GM21423 (cell line): ENCODE measurements around the gene AMBRA1.

Experiments used
- ATAC-seq: cut with Tn5 transposase; IDR thresholded peaks from one replicate; pipeline ENCODE4 v1.9.1; 2021; ENCODE audit warnings: mild to moderate bottlenecking, moderate library complexity; ENCODE audit not compliant: unreplicated experiment

Gene AMBRA1

DNA sequence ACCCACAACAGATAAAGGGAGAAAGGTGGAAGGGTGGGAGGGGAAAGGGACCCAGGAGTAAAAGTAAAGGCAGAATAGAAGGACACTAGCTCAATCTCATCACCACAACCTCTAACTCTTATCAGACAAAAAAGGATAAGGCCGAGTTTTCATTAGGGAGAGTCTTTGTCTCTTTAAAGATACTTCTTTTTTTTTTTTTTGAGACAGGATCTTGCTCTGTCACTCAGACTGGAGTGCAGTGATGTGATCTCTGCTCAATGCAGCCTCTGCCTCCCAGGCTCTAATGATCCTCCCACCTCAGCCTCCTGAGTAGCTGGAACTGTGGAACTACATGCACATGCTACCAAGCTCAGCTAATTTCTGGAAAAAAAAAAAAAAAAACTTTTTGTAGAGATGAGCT lies 116.7 kb downstream of the AMBRA1 start:
- ATAC-seq: no peak

DNA sequence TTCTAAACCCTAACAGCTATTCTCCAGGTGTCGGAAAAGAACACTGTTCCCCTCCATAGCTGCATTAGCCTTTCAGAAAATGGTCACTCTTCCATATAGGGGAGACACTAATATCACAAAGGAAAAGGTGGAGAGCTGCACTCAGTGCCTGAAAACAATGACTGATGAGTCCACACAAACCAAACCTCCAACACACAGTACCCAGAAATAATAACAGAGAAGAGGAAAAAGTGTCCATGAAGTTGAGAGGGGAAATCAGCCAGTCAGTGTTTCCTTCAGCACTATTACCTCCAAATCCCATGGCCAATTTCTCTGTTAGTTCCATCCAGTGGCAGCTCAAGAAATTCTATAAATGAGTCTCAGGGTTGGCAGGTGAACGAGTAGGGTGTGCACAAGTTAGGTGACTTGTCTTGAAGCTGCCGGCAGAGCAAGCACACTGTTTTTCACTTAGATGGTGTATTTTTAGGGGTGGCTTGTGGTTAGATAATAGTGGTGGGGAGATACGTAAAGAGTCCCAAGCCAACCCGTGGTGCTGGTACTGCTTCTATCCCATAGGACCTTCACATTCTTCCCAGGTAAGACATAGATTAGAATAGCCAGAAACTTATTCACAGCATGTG lies 117.8 kb downstream of the AMBRA1 start:
- ATAC-seq: no peak

DNA sequence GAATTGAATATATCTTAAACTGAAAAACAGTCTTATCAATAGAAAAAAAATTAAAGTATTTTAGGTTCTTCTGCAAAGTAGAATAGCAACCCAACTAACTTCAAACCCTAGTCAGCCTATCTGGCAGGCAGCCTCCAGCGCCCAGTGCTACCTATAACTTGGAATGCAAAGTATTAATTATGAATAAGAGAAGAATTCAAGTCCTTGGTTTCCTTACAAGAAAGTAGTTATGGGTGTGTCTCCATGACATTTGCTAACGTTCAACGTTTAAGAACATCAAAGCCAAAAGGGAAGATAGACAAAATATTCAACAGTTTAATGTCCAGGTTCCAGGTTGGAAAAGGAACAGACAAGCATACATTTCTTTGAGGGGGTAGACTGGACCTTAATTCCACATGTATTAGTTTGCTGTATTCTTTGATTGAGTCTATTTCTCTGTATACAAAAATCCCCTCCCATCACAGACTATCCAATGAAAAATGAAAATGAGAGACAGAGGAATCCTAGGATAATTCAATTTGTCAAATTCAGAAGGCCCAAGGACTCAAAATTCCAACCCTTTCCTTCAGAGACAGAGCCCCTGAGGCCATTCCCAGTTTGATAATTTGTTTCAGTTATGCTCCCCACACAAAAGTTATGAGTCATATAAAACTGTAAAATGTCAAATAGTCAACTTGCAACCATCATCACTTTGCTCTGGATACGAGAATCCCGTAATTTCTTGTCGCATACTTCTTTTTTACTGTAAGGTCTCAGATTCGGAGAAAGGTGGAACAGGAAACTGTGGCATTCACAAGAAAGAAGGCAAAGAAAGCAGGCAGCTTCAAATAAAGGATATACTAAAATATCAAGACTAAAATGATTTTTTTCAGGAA lies 118.5 kb downstream of the AMBRA1 start:
- no peak for ATAC-seq

DNA sequence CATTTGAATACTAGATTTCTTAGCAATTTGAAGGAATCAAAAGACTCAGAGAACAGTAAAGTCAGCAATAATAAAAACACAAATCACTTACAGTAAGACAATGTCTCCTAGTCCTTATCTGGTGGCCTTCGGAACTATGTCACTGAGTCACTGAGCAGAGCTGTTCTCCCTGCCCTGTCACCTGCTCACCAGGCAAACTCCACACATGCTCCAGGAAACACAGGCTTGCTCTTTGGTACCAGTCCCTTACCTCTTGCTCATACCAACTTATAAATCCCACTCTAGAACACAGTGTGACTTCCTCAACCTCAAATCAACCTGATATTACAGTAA lies 121.2 kb downstream of the AMBRA1 start:
- ATAC-seq: no peak

DNA sequence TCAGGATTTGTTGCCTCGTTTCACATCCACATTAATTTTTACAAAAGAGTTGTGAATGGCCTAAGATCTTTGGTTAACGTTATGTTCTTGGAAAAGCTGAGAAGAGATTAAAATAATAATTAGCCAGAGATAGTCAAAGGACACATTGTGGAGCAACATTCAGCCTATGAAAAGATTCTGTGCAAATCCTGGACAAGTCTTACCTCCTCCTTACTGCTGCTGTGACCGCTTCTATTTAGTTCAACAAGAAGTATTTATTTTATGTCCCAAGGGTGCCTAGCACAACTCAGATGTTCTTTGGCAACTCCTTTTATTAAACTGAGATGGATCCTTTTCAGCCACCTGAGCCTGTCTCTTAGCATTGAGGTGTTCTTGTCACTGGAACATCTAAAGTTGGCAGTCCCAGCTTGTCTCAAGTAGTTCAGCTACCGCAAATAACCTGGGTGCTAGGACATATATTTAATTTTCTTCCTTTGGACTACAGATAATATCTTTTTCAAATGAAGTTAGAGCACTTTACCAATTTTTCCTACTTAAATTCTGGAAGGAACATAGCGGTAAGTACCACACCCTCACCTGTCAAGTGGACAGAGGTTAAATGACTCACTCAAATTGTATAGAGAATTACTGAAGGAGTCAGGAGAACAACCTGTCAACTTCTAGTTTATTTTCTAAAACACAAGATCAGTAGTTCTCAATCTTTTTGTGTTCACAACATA lies 121.7 kb downstream of the AMBRA1 start:
- no peak for ATAC-seq

DNA sequence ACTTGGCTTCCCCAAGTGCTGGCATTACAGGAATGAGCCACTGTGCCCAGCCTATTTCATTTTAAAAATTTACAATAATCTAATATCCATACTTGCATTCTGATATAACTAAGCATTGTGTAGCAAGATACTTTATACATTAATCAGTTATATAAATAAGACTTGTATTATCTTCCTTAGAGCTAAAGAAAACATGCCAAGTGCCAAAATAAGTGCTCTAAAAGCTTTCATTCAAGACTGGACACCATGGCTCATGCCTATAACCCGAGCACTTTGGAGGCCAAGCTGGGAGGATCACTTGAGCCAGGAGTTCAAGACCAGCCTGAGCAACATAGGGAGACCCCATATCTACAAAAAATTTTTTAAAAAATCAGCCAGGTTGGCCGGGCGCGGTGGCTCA lies 123.9 kb downstream of the AMBRA1 start:
- ATAC-seq: no peak

DNA sequence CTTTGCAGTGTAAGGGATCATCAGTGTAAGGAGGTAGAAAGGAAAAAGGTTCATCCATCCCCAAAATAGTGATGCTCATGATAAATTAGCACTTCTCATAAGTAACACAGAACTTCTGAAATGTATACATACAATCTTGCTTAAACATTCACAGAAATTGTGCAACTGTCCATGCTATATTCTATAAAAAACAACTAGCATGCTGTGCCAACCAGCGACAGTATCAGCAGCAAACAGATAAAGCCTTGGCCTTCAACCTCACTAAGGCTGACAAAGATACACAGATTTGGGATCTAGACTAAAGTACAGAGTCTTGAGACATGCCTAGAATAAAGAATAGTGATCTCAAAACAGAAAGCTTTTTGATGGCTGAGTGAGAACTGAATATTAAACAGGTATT lies 128.1 kb downstream of the AMBRA1 start:
- no peak for ATAC-seq

DNA sequence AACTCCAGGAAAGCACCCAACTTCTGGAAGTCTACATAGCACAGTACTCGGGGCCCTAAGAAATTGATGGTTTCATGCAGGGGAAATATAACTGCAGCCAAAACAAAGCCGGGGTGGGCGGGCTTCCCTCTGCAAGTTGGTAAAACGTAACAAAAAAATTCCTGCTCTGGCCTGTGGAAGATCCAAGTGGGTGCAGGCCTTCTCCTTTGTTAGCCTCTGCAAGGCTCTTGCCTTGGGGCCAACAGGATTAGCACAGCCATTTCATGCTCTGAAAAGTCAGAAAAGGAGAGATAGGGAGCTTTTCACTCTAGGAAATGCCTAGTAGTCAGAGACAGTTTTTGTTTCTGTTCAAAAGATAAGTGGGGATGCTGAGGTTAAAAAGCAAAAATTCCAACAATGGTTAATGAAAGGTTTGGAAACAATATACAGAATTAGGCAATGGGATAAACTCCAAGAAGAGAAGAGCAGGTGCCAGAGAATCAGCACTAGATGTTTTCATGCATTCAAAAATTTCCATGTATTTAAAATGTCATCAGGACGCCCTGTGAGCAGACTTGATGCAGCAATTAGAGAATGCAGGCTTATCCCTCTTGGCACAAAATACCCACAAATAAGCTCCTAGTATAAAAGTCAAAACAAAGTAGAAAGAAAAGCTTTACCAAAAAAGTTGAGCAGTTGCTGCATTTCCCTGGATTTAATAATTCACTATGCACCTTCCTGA lies 130.0 kb downstream of the AMBRA1 start:
- ATAC-seq: no peak

DNA sequence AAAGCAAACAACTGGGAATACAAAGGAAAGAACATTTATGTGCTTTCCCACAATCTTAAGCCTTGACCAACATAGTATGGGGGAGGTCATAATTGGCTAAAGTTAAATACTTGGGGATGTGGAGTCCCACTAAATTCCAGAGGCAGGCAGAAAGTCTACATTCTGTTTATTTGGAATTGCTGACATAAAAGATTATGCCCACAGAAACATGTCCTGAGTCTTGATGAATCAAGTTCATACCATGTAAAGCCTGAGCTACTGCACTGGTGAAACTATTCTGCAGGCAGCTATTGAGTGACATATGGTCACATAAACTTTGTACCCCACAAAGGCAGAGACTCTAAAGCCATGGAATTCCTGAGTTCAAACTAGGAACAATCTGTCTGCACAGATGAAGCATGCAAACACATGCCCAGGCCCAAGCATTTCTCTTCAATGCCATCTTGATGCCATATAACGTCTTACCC lies 132.3 kb downstream of the AMBRA1 start:
- no peak for ATAC-seq

DNA sequence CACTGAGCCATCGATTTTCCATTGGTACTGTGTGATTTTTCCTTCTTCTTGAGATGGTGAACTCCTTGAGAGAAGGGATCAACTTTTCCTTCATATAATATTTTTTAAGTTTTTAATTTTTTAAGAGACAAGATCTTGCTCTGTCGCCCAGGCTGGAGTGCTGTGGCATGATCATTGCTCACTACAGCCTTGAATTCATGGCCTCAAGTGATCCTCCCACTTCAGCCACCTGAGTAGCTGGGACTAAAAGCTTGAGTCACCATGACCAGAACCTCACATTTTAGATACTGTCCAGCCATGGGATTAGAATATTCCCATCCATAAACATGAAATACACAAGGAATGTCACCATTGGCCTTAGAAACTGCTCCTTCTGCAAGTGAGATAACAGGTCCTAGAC lies 135.3 kb downstream of the AMBRA1 start:
- ATAC-seq: no peak

DNA sequence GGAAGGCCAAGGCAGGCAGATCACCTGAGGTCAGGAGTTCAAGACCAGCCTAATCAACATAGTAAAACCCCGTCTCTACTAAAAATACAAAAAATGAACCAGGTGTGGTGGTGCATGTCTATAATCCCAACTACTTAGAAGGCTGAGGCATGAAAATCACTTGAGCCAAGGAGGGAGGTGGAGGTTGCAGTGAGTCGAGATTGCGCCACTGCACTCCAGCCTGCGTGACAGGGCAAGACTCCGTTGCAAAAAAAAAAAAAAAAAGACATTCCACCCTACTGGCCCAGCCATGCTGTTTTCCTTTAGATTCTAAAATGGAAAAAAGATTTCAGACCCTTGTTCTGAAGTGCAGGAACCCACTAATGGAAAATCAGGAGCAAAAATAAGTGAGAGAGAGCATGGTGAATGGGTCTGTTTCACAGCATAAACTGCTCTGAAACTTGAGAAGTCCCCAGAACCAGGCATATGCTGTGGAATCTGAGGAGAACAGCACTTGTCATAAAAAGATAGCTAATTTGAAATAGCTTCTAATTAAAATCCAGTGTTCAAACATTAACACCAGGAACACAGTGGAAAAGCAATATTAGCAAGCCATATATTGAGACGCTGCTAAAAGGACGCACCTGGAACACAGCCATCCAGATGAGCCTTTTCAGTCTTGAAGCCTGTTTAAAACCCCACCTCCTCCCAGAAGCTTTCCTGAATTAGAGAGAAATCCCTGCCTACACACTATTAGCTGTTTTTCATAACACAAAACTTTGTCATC lies 136.0 kb downstream of the AMBRA1 start:
- no peak for ATAC-seq

DNA sequence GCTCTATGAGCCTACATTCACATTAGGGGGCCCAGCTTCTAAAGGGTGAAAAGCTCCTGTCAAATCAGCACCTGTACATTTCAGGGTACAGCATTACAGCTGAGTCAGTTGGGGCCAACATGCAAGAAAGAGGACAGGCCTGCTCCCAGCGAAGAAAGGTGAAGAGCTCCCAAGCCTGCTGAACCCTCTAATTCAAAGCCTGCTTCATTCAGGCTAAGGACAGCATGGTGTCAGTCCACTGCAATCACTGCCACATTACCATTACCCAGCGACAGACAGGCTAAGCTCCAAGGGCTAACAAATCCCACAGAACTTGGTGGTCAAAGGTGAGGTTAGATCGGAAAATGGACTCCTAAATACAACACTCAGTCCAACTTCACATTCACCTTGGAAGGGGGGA lies 136.8 kb downstream of the AMBRA1 start:
- ATAC-seq: no peak

DNA sequence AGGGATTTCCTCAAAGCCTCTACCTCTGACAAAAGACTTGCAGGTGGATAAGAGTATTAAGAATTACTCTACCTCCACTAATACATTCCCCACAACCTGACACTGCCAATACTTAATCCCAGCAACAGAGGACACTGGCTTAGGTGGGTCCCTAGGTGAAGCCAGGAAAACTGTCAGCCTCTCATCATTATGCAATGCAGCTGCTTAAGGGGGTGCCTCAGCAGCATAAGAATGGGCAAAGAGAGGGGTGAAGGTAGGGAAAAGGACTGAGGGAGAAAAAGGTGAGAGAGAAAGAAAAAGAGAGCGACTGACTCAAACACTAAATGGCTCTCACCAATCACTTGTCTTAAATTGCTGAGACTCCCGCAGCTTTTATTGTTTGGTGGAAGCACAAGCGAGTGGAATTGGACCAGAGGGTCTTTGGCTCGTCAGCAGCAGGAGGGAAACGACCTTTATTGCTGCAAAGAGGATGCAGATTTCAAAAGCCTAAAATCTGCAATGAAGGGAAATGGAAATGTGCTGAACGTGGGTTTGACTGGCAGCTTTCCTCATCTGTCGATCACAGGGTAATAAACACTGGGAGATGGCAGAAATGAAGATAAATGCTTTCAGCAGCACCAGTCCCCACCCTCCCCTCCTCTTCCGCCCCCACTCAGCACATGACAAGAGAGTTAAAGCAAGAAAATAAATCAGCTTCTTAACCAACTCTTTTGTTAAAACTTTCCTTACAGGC lies 137.4 kb downstream of the AMBRA1 start:
- ATAC-seq: no peak

DNA sequence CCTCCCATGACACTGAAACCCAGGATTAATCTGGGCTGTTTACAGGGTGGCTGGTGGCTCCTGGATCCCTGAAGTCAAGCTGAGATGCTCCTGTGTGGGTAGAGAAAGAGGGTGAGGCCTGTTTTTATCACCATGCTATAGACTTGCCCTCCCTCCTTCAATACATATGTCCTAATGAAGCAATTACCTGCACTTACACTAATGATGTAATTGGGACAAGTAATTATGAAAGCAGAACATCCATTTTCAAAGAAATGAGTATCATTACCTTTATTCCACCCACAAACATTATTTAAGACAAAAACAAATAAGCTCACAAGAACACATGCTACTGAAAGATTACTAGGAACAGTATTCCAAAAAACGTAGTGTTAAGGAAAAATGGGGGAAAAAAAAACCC lies 138.0 kb downstream of the AMBRA1 start:
- no peak for ATAC-seq

DNA sequence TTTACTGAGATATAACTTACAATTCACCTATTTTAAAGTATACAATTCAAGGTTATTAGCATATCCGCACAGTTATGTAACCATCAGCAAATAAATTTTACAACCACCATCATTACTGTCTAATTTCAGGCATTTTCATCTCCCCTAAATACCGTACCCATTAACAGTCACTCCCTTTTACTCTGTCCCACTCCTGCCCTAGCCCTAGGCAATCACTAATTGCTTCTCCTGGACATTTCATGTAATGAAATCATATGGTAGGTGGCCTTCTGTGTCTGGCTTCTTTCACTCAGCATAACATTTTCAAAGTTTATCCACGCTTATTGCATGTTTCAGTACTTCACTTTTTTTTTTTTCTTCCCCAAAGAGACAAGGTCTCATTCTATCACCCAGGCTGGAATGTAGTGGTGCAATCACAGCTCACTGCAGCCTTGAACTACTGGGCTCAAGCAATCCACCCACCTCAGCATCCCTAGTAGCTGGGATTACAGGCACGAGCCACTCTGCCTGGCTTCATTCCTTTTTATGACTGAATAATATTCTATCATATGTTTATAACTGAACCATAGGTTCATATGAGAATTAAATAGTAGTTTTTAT lies 140.8 kb downstream of the AMBRA1 start:
- no peak for ATAC-seq

DNA sequence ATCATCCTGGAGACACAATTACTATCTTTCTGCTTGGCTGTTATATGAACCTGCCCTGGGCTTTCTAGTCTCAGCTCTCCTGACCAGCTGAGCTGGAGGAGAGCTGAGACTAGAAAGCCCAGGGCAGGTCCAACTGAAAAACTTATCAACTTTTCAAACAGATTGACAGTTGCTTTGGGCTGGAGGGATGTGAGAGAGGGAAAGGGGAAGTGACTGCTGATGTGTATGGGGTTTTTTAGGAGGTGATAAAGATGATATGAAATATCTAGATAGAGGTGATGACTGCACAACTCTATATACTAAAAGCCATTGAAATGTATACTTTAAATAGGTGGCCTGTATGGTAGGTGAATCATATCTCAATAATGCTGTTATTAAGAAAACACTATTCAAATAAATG lies 142.1 kb downstream of the AMBRA1 start:
- ATAC-seq: no peak

DNA sequence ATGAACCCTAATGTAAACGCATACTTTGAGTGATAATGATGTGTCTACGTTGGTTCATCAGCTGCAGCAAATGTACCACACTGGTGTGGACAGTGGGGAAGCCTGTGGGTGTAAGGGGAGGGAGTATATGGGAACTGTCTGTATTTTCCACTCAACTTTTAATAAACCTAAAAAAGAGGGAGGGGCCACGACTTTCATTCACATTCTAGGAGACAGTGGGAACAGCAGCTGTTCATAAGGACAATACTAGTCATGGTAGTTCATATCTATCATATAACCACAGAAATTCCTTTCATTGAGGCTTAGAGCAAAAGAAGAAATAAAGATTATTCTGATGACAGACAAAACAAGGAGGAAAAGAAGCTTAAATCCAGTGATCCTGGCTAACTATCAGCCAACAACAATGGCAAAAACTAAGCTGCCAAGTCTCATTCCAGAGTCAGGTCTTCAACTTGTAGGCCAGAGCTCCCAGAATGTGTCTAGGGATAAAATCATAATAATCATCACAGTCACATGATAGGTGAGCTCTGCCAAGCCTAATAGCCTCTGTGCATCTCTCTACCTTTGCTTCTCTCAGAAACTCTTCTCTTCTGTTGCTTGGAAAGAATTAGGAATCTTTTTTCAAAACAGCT lies 142.9 kb downstream of the AMBRA1 start:
- no peak for ATAC-seq

DNA sequence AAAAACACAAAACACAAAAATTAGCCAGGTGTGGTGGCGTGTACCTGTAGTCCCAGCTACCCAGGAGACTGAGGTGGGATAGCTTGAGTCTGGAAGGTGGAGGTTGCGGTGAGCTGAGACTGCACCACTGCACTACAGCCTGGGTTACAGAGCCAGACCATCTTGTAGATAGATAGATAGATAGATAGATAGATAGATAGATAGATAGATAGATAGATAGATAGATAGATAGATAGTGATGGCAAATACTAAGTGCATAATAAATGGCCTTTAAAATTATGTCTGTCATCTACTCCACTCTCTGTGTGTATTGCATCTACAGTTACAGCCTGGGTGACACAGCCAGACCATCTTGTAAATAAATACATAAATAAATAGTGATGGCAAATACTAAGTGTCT lies 146.3 kb downstream of the AMBRA1 start:
- ATAC-seq: no peak
